Measurements from ENCODE around the gene ADAM22.

The ADAM22 gene

GRCh38 chr7:88121335-88121734 is 187.3 kb downstream of the ADAM22 start:
- H2AK5ac ChIP-seq (ENCODE audit: low read length), result no peak overlapping the region
- WGBS (ENCODE audit: extremely low coverage, insufficient coverage, insufficient read length), result no CpG with 5 or more reads among the region's 2 CpGs
- DNase-seq, result no peak
- H3K18ac ChIP-seq (ENCODE audit: low read length), result no peak overlapping the region
- no peak overlapping the region for H3K23ac ChIP-seq (ENCODE audit: low read length)
- H2BK12ac ChIP-seq (ENCODE audit: low read length), result no peak overlapping the region
- no peak overlapping the region for H2BK5ac ChIP-seq (ENCODE audit: low read depth, low read length, poor library complexity)
- H4K8ac ChIP-seq (ENCODE audit: low read depth, low read length), result no peak overlapping the region
- H3K27me3 ChIP-seq (ENCODE audit: insufficient read depth, low read length), result no peaks in the 10 kb centered on the region
- no peak overlapping the region for H3K14ac ChIP-seq (ENCODE audit: low read length)
- no peak overlapping the region for H2AFZ ChIP-seq (ENCODE audit: insufficient read depth, low read length, poor library complexity)
- no peaks in the 10 kb centered on the region for H3K36me3 ChIP-seq (ENCODE audit: control insufficient read depth in 1 of 2, insufficient read depth in 2 of 2, low read length in 2 of 2)
- no peaks in the 10 kb centered on the region for H3K79me2 ChIP-seq (ENCODE audit: control insufficient read depth, insufficient read depth, low read length, poor library complexity)
- H3K4ac ChIP-seq (ENCODE audit: low read depth, low read length), result no peak overlapping the region
- no peak overlapping the region for H3K27ac ChIP-seq (ENCODE audit: low read depth, low read length)
- no peaks in the 10 kb centered on the region for H3K79me1 ChIP-seq (ENCODE audit: low read length)
- H3K4me2 ChIP-seq (ENCODE audit: low read length), result no peak overlapping the region
- H4K91ac ChIP-seq (ENCODE audit: low read depth, low read length), result no peak overlapping the region
- H3K4me1 ChIP-seq (ENCODE audit: control insufficient read depth in 1 of 2, insufficient read depth in 2 of 2, low read length in 2 of 2), result no peaks in the 10 kb centered on the region
- H3K4me3 ChIP-seq (ENCODE audit: low read depth, low read length), result no peak overlapping the region
- H3K9me3 ChIP-seq (ENCODE audit: insufficient read depth, low read depth, low read length), result no peaks in the 10 kb centered on the region
- no peak overlapping the region for H3K9ac ChIP-seq (ENCODE audit: low read length)
- H4K12ac ChIP-seq (ENCODE audit: low read depth, low read length), result no peak overlapping the region
- H2BK120ac ChIP-seq (ENCODE audit: insufficient read depth, low read length, poor library complexity), result no peak overlapping the region

GRCh38 chr7:88127637-88128290 is 193.7 kb downstream of the ADAM22 start:
- Histone ChIP-seq H3K4me3 (ENCODE audit: low read depth, low read length) (no peak overlapping the region), H3K23ac (ENCODE audit: low read length) (no peak overlapping the region), H2BK120ac (ENCODE audit: insufficient read depth, low read length, poor library complexity) (no peak overlapping the region), H3K18ac (ENCODE audit: low read length) (no peak overlapping the region), H4K91ac (ENCODE audit: low read depth, low read length) (no peak overlapping the region), H3K36me3 (ENCODE audit: control insufficient read depth in 1 of 2, insufficient read depth in 2 of 2, low read length in 2 of 2) (no peaks in the 10 kb centered on the region), H3K9ac (ENCODE audit: low read length) (no peak overlapping the region), H4K12ac (ENCODE audit: low read depth, low read length) (no peak overlapping the region), H3K79me2 (ENCODE audit: control insufficient read depth, insufficient read depth, low read length, poor library complexity) (no peaks in the 10 kb centered on the region), H3K4ac (ENCODE audit: low read depth, low read length) (no peak overlapping the region), H3K27ac (ENCODE audit: low read depth, low read length) (no peak overlapping the region), H3K4me2 (ENCODE audit: low read length) (no peak overlapping the region), H4K8ac (ENCODE audit: low read depth, low read length) (no peak overlapping the region), H2BK5ac (ENCODE audit: low read depth, low read length, poor library complexity) (no peak overlapping the region), H2BK12ac (ENCODE audit: low read length) (no peak overlapping the region), H3K27me3 (ENCODE audit: insufficient read depth, low read length) (no peaks in the 10 kb centered on the region), H3K9me3 (ENCODE audit: insufficient read depth, low read depth, low read length) (no peaks in the 10 kb centered on the region), H3K14ac (ENCODE audit: low read length) (no peak overlapping the region), H2AFZ (ENCODE audit: insufficient read depth, low read length, poor library complexity) (no peak overlapping the region), H2AK5ac (ENCODE audit: low read length) (no peak overlapping the region), H3K79me1 (ENCODE audit: low read length) (no peaks in the 10 kb centered on the region), H3K4me1 (ENCODE audit: control insufficient read depth in 1 of 2, insufficient read depth in 2 of 2, low read length in 2 of 2) (no peaks in the 10 kb centered on the region)
- WGBS (ENCODE audit: extremely low coverage, insufficient coverage, insufficient read length), result no CpG with 5 or more reads among the region's 7 CpGs
- no peak for DNase-seq

GRCh38 chr7:88132725-88133124 is 198.7 kb downstream of the ADAM22 start:
- no peak overlapping the region for H2AK5ac ChIP-seq (ENCODE audit: low read length)
- no peaks in the 10 kb centered on the region for H3K79me1 ChIP-seq (ENCODE audit: low read length)
- H3K4me2 ChIP-seq (ENCODE audit: low read length), result no peak overlapping the region
- H3K27ac ChIP-seq (ENCODE audit: low read depth, low read length), result no peak overlapping the region
- H3K79me2 ChIP-seq (ENCODE audit: control insufficient read depth, insufficient read depth, low read length, poor library complexity), result no peaks in the 10 kb centered on the region
- H3K23ac ChIP-seq (ENCODE audit: low read length), result no peak overlapping the region
- H3K36me3 ChIP-seq (ENCODE audit: control insufficient read depth in 1 of 2, insufficient read depth in 2 of 2, low read length in 2 of 2), result no peaks in the 10 kb centered on the region
- H3K4me1 ChIP-seq (ENCODE audit: control insufficient read depth in 1 of 2, insufficient read depth in 2 of 2, low read length in 2 of 2), result no peaks in the 10 kb centered on the region
- no peak overlapping the region for H3K14ac ChIP-seq (ENCODE audit: low read length)
- H4K8ac ChIP-seq (ENCODE audit: low read depth, low read length), result no peak overlapping the region
- H3K4ac ChIP-seq (ENCODE audit: low read depth, low read length), result no peak overlapping the region
- no peak for DNase-seq
- no CpG with 5 or more reads among the region's 4 CpGs for WGBS (ENCODE audit: extremely low coverage, insufficient coverage, insufficient read length)
- H2BK5ac ChIP-seq (ENCODE audit: low read depth, low read length, poor library complexity), result no peak overlapping the region
- no peak overlapping the region for H2BK12ac ChIP-seq (ENCODE audit: low read length)
- no peak overlapping the region for H3K18ac ChIP-seq (ENCODE audit: low read length)
- no peak overlapping the region for H2BK120ac ChIP-seq (ENCODE audit: insufficient read depth, low read length, poor library complexity)
- H3K9me3 ChIP-seq (ENCODE audit: insufficient read depth, low read depth, low read length), result no peaks in the 10 kb centered on the region
- H3K4me3 ChIP-seq (ENCODE audit: low read depth, low read length), result no peak overlapping the region
- no peak overlapping the region for H2AFZ ChIP-seq (ENCODE audit: insufficient read depth, low read length, poor library complexity)
- H3K27me3 ChIP-seq (ENCODE audit: insufficient read depth, low read length), result no peaks in the 10 kb centered on the region
- H4K91ac ChIP-seq (ENCODE audit: low read depth, low read length), result no peak overlapping the region
- no peak overlapping the region for H4K12ac ChIP-seq (ENCODE audit: low read depth, low read length)
- H3K9ac ChIP-seq (ENCODE audit: low read length), result no peak overlapping the region

- Histone ChIP-seq H3K9ac (ENCODE audit: low read length) (no peak overlapping the region), H2AFZ (ENCODE audit: insufficient read depth, low read length, poor library complexity) (no peak overlapping the region), H2BK120ac (ENCODE audit: insufficient read depth, low read length, poor library complexity) (no peak overlapping the region), H2BK5ac (ENCODE audit: low read depth, low read length, poor library complexity) (no peak overlapping the region), H4K8ac (ENCODE audit: low read depth, low read length) (peak overlapping the region; percentile 37), H3K4ac (ENCODE audit: low read depth, low read length) (no peak overlapping the region), H3K27me3 (ENCODE audit: insufficient read depth, low read length) (no peaks in the 10 kb centered on the region), H4K91ac (ENCODE audit: low read depth, low read length) (no peak overlapping the region), H3K4me3 (ENCODE audit: low read depth, low read length) (no peak overlapping the region), H3K36me3 (ENCODE audit: control insufficient read depth in 1 of 2, insufficient read depth in 2 of 2, low read length in 2 of 2) (no peaks in the 10 kb centered on the region), H3K79me2 (ENCODE audit: control insufficient read depth, insufficient read depth, low read length, poor library complexity) (no peaks in the 10 kb centered on the region), H3K27ac (ENCODE audit: low read depth, low read length) (peak overlapping the region; percentile 39), H3K79me1 (ENCODE audit: low read length) (no peaks in the 10 kb centered on the region), H3K4me2 (ENCODE audit: low read length) (peak overlapping the region; percentile 65), H3K14ac (ENCODE audit: low read length) (no peak overlapping the region), H3K18ac (ENCODE audit: low read length) (no peak overlapping the region), H4K12ac (ENCODE audit: low read depth, low read length) (no peak overlapping the region), H2AK5ac (ENCODE audit: low read length) (no peak overlapping the region), H3K4me1 (ENCODE audit: control insufficient read depth in 1 of 2, insufficient read depth in 2 of 2, low read length in 2 of 2) (peaks cover 5 to 6% of the 10 kb centered on the region in 2 experiments), H3K23ac (ENCODE audit: low read length) (no peak overlapping the region), H3K9me3 (ENCODE audit: insufficient read depth, low read depth, low read length) (no peaks in the 10 kb centered on the region), H2BK12ac (ENCODE audit: low read length) (peak overlapping the region; percentile 82)
- peak; percentile 11 to 41 for DNase-seq
- WGBS (ENCODE audit: extremely low coverage, insufficient coverage, insufficient read length), result no CpG with 5 or more reads among the region's 2 CpGs
These were observed 206.9 kb downstream of the ADAM22 start for GRCh38 chr7:88140947-88141346.
